ENCODE measurements around the gene TBC1D3B.
"Not testable (repeated sequence)": the region's sequence is repeated elsewhere in the genome, so short reads cannot be mapped to it uniquely, and the experiment has no call there.

TBC1D3B gene

GRCh38 chr17:36176536-36176935, at the start of gene TBC1D3B:
Gene TBC1D3B (minus strand): TSS chr17:36176636. CDS start chr17:36175050, 1,586 bp downstream.
- not testable (repeated sequence) for H3K9ac ChIP-seq (ENCODE audit: low read length); H3K4me1 ChIP-seq (ENCODE audit: control insufficient read depth, insufficient read depth, low read length); H3K27me3 ChIP-seq (replicated peaks; ENCODE audit: control insufficient read depth, insufficient read depth, low read length); DNase-seq (ENCODE audit: low read depth); H3K36me3 ChIP-seq (ENCODE audit: control insufficient read depth, insufficient read depth, low read length, severe bottlenecking); H3K4me3 ChIP-seq (ENCODE audit: low read length); H3K9me3 ChIP-seq (ENCODE audit: control insufficient read depth, low read length)

- H3K9ac ChIP-seq (ENCODE audit: low read length); H3K4me1 ChIP-seq (ENCODE audit: control insufficient read depth, insufficient read depth, low read length); H3K27me3 ChIP-seq (replicated peaks; ENCODE audit: control insufficient read depth, insufficient read depth, low read length); H3K36me3 ChIP-seq (ENCODE audit: control insufficient read depth, insufficient read depth, low read length, severe bottlenecking); H3K9me3 ChIP-seq (ENCODE audit: control insufficient read depth, low read length); DNase-seq (ENCODE audit: low read depth); H3K4me3 ChIP-seq (ENCODE audit: low read length): not testable (repeated sequence)
Observed at GRCh38 chr17:36222967-36223366, 46.5 kb upstream of the TBC1D3B start.

- DNase-seq (ENCODE audit: low read depth); H3K36me3 ChIP-seq (ENCODE audit: control insufficient read depth, insufficient read depth, low read length, severe bottlenecking); H3K9me3 ChIP-seq (ENCODE audit: control insufficient read depth, low read length); H3K27me3 ChIP-seq (replicated peaks; ENCODE audit: control insufficient read depth, insufficient read depth, low read length); H3K4me1 ChIP-seq (ENCODE audit: control insufficient read depth, insufficient read depth, low read length); H3K9ac ChIP-seq (ENCODE audit: low read length); H3K4me3 ChIP-seq (ENCODE audit: low read length): not testable (repeated sequence)
Observed at GRCh38 chr17:36221581-36222100, 45.2 kb upstream of the TBC1D3B start.

GRCh38 chr17:36220737-36221580, 44.5 kb upstream of the TBC1D3B start:
- not testable (repeated sequence) for H3K36me3 ChIP-seq (ENCODE audit: control insufficient read depth, insufficient read depth, low read length, severe bottlenecking); H3K4me1 ChIP-seq (ENCODE audit: control insufficient read depth, insufficient read depth, low read length); H3K9ac ChIP-seq (ENCODE audit: low read length); H3K27me3 ChIP-seq (replicated peaks; ENCODE audit: control insufficient read depth, insufficient read depth, low read length); DNase-seq (ENCODE audit: low read depth); H3K4me3 ChIP-seq (ENCODE audit: low read length); H3K9me3 ChIP-seq (ENCODE audit: control insufficient read depth, low read length)

- not testable (repeated sequence) for DNase-seq (ENCODE audit: low read depth); H3K9ac ChIP-seq (ENCODE audit: low read length); H3K4me3 ChIP-seq (ENCODE audit: low read length); H3K36me3 ChIP-seq (ENCODE audit: control insufficient read depth, insufficient read depth, low read length, severe bottlenecking); H3K9me3 ChIP-seq (ENCODE audit: control insufficient read depth, low read length); H3K27me3 ChIP-seq (replicated peaks; ENCODE audit: control insufficient read depth, insufficient read depth, low read length); H3K4me1 ChIP-seq (ENCODE audit: control insufficient read depth, insufficient read depth, low read length)
Observed at GRCh38 chr17:36219556-36219955, 43.1 kb upstream of the TBC1D3B start.

GRCh38 chr17:36215406-36216308, 39.2 kb upstream of the TBC1D3B start:
- not testable (repeated sequence) for H3K36me3 ChIP-seq (ENCODE audit: control insufficient read depth, insufficient read depth, low read length, severe bottlenecking); DNase-seq (ENCODE audit: low read depth); H3K4me1 ChIP-seq (ENCODE audit: control insufficient read depth, insufficient read depth, low read length); H3K4me3 ChIP-seq (ENCODE audit: low read length); H3K9me3 ChIP-seq (ENCODE audit: control insufficient read depth, low read length); H3K27me3 ChIP-seq (replicated peaks; ENCODE audit: control insufficient read depth, insufficient read depth, low read length); H3K9ac ChIP-seq (ENCODE audit: low read length)

- no peaks in the 10 kb centered on the region for H3K9me3 ChIP-seq (ENCODE audit: control insufficient read depth, low read length)
- H3K9ac ChIP-seq (ENCODE audit: low read length), result no peak overlapping the region
- no peak for DNase-seq (ENCODE audit: low read depth)
- no peaks in the 10 kb centered on the region for H3K36me3 ChIP-seq (ENCODE audit: control insufficient read depth, insufficient read depth, low read length, severe bottlenecking)
- H3K4me3 ChIP-seq (ENCODE audit: low read length), result no peak overlapping the region
- no peaks in the 10 kb centered on the region for H3K27me3 ChIP-seq (replicated peaks; ENCODE audit: control insufficient read depth, insufficient read depth, low read length)
- no peaks in the 10 kb centered on the region for H3K4me1 ChIP-seq (ENCODE audit: control insufficient read depth, insufficient read depth, low read length)
Observed at GRCh38 chr17:36214918-36215317, 38.5 kb upstream of the TBC1D3B start.

- no peaks in the 10 kb centered on the region for H3K36me3 ChIP-seq (ENCODE audit: control insufficient read depth, insufficient read depth, low read length, severe bottlenecking)
- no peak for DNase-seq (ENCODE audit: low read depth)
- H3K4me3 ChIP-seq (ENCODE audit: low read length), result no peak overlapping the region
- H3K27me3 ChIP-seq (replicated peaks; ENCODE audit: control insufficient read depth, insufficient read depth, low read length), result no peaks in the 10 kb centered on the region
- H3K9me3 ChIP-seq (ENCODE audit: control insufficient read depth, low read length), result no peaks in the 10 kb centered on the region
- H3K9ac ChIP-seq (ENCODE audit: low read length), result no peak overlapping the region
- H3K4me1 ChIP-seq (ENCODE audit: control insufficient read depth, insufficient read depth, low read length), result no peaks in the 10 kb centered on the region
Observed at GRCh38 chr17:36213695-36214094, 37.3 kb upstream of the TBC1D3B start.

- DNase-seq (ENCODE audit: low read depth), result no peak
- Histone ChIP-seq H3K36me3 (ENCODE audit: control insufficient read depth, insufficient read depth, low read length, severe bottlenecking) (no peaks in the 10 kb centered on the region), H3K27me3 (replicated peaks; ENCODE audit: control insufficient read depth, insufficient read depth, low read length) (no peaks in the 10 kb centered on the region), H3K4me1 (ENCODE audit: control insufficient read depth, insufficient read depth, low read length) (no peaks in the 10 kb centered on the region), H3K9me3 (ENCODE audit: control insufficient read depth, low read length) (no peaks in the 10 kb centered on the region), H3K4me3 (ENCODE audit: low read length) (no peak overlapping the region), H3K9ac (ENCODE audit: low read length) (no peak overlapping the region)
Observed at GRCh38 chr17:36212966-36213365, 36.5 kb upstream of the TBC1D3B start.

GRCh38 chr17:36212272-36212605, 35.8 kb upstream of the TBC1D3B start:
- DNase-seq (ENCODE audit: low read depth), result no peak
- no peaks in the 10 kb centered on the region for H3K27me3 ChIP-seq (replicated peaks; ENCODE audit: control insufficient read depth, insufficient read depth, low read length)
- H3K9me3 ChIP-seq (ENCODE audit: control insufficient read depth, low read length), result no peaks in the 10 kb centered on the region
- no peaks in the 10 kb centered on the region for H3K36me3 ChIP-seq (ENCODE audit: control insufficient read depth, insufficient read depth, low read length, severe bottlenecking)
- H3K4me1 ChIP-seq (ENCODE audit: control insufficient read depth, insufficient read depth, low read length), result no peaks in the 10 kb centered on the region
- no peak overlapping the region for H3K4me3 ChIP-seq (ENCODE audit: low read length)
- H3K9ac ChIP-seq (ENCODE audit: low read length), result no peak overlapping the region

GRCh38 chr17:36211484-36212271, 35.2 kb upstream of the TBC1D3B start:
- H3K9me3 ChIP-seq (ENCODE audit: control insufficient read depth, low read length); H3K36me3 ChIP-seq (ENCODE audit: control insufficient read depth, insufficient read depth, low read length, severe bottlenecking); DNase-seq (ENCODE audit: low read depth); H3K4me3 ChIP-seq (ENCODE audit: low read length); H3K4me1 ChIP-seq (ENCODE audit: control insufficient read depth, insufficient read depth, low read length); H3K9ac ChIP-seq (ENCODE audit: low read length); H3K27me3 ChIP-seq (replicated peaks; ENCODE audit: control insufficient read depth, insufficient read depth, low read length): not testable (repeated sequence)

Measured in adipocyte (in vitro differentiated cells).